RWPE2 (cell line): ENCODE data around the gene ABCA8.
"Not testable (repeated sequence)": the region's sequence is repeated elsewhere in the genome, so short reads cannot be mapped to it uniquely, and the experiment has no call there.

Source experiments
- ATAC-seq: fragments of 200-7000 bp; cut with Tn5 transposase; 3 replicates; pipeline ENCODE4 v1.9.1; 2021; ENCODE audit warnings: low read depth
- DNase-seq: peaks from one replicate; pipeline ENCODE4 v3.0.0-alpha.2; 2020; ENCODE audit warnings: low spot score
- H3K27ac ChIP-seq: fragments of 450-650 bp; 2 replicates; pipeline ENCODE4 v1.5.1; 2017; ENCODE audit warnings: mild to moderate bottlenecking; ENCODE audit not compliant: poor library complexity, severe bottlenecking
- H3K27me3 ChIP-seq: fragments of 250-450 bp; sonication (Bioruptor Pico); 2 replicates; pipeline ENCODE4 v1.5.1; 2021; ENCODE audit warnings: mild to moderate bottlenecking, moderate library complexity; ENCODE audit not compliant: insufficient read depth, poor library complexity, severe bottlenecking
- H3K36me3 ChIP-seq: fragments of 250-450 bp; sonication (Bioruptor Pico); 2 replicates; pipeline ENCODE4 v1.5.1; 2020; ENCODE audit warnings: low read depth, mild to moderate bottlenecking, moderate library complexity
- H3K4me1 ChIP-seq: fragments of 250-450 bp; sonication (Bioruptor Pico); 2 replicates; pipeline ENCODE4 v1.5.1; 2021; ENCODE audit warnings: mild to moderate bottlenecking, moderate library complexity; ENCODE audit not compliant: insufficient read depth, poor library complexity, severe bottlenecking
- H3K4me3 ChIP-seq: fragments of 250-450 bp; sonication (Bioruptor Pico); 2 replicates; pipeline ENCODE4 v1.5.1; 2021; ENCODE audit warnings: mild to moderate bottlenecking, moderate library complexity; ENCODE audit not compliant: severe bottlenecking
- H3K9me3 ChIP-seq: fragments of 250-450 bp; sonication (Bioruptor Pico); 2 replicates; pipeline ENCODE4 v1.5.1; 2021; ENCODE audit warnings: mild to moderate bottlenecking, moderate library complexity; ENCODE audit not compliant: severe bottlenecking
- CTCF ChIP-seq: fragments of 450-650 bp; IDR thresholded peaks from one replicate; pipeline ENCODE4 v1.5.1; 2017; ENCODE audit warnings: mild to moderate bottlenecking, moderate library complexity; ENCODE audit not compliant: poor library complexity, severe bottlenecking

The ABCA8 gene

DNA sequence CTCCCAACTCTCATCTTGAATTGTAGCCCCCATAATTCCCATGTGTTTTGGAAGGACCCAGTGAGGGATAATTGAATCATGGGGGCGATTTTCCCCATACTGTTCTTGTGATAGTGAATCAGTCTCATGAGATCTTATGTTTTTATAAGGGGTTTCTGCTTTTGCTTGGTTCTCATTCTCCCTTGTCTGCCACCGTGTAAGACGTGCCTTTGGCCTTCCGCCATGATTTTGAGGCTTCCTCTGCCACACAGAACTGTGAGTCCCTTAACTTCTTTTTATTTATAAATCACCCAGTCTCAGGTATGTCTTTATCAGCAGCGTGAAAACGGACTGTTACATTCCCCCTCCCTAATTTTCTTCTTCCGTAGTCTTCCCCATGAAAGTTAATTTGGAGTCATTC lies 124.0 kb downstream of the ABCA8 start:
- H3K4me1 ChIP-seq, result peaks cover 5% of the 10 kb centered on the region
- H3K36me3 ChIP-seq, result no peaks in the 10 kb centered on the region
- ATAC-seq, result no peak
- H3K27ac ChIP-seq, result no peak overlapping the region
- DNase-seq, result no peak
- H3K27me3 ChIP-seq, result no peaks in the 10 kb centered on the region
- no peaks in the 10 kb centered on the region for H3K9me3 ChIP-seq
- no peak overlapping the region for H3K4me3 ChIP-seq
- no peak for TF ChIP-seq CTCF

DNA sequence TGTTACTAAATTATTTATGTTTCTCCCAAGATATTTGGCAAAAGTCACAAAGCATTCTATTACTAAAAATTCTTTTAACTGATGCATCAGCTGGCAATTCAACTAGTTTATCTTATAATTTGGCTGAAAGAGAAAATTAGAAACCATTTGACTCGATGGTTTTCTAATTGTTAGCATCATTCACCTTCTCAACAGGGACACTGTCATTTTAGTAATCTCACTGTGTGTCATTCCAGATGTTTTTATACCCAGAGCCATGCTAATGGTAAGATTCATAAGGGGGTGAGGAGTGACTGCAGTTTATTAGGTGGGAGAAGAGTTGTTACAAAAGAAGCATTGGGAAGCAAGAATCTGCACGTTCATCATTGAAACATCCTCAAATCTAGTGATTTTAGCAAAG lies 124.9 kb downstream of the ABCA8 start:
- Histone ChIP-seq H3K4me3 (no peak overlapping the region), H3K27ac (no peak overlapping the region), H3K27me3 (no peaks in the 10 kb centered on the region), H3K9me3 (no peaks in the 10 kb centered on the region), H3K4me1 (peaks cover 5% of the 10 kb centered on the region), H3K36me3 (no peaks in the 10 kb centered on the region)
- ATAC-seq (no peak), DNase-seq (no peak)
- no peak for TF ChIP-seq CTCF

DNA sequence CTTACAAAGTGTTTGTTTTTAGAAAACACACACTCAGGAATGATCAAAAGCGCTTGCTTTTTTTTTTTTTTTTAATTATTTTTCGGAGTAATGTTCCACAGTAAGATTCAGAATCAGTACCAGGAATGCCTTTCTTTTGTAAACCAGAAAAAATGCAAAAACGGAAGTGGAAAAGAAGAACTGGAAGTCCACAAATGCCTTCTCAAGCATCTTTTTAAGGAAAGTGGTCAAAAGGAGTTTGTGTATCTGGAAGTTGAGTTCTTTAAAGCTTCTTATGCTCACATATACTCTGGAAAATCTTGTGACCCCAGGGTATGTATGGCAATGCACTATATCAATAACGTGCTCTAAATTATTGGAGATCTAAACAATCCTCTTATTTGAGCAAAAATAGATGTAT lies 126.0 kb downstream of the ABCA8 start:
- no peaks in the 10 kb centered on the region for H3K9me3 ChIP-seq
- TF ChIP-seq CTCF, result no peak
- no peak for ATAC-seq
- no peak overlapping the region for H3K4me3 ChIP-seq
- no peaks in the 10 kb centered on the region for H3K4me1 ChIP-seq
- no peaks in the 10 kb centered on the region for H3K36me3 ChIP-seq
- H3K27me3 ChIP-seq, result no peaks in the 10 kb centered on the region
- no peak for DNase-seq
- no peak overlapping the region for H3K27ac ChIP-seq

- Histone ChIP-seq H3K4me1 (peaks cover 19% of the 10 kb centered on the region), H3K9me3 (no peaks in the 10 kb centered on the region), H3K27ac (no peak overlapping the region), H3K4me3 (no peak overlapping the region), H3K36me3 (no peaks in the 10 kb centered on the region), H3K27me3 (no peaks in the 10 kb centered on the region)
- TF ChIP-seq CTCF, result no peak
- DNase-seq (no peak), ATAC-seq (no peak)
These were observed 130.5 kb downstream of the ABCA8 start for GRCh38 chr17:68824707-68825106.

DNA sequence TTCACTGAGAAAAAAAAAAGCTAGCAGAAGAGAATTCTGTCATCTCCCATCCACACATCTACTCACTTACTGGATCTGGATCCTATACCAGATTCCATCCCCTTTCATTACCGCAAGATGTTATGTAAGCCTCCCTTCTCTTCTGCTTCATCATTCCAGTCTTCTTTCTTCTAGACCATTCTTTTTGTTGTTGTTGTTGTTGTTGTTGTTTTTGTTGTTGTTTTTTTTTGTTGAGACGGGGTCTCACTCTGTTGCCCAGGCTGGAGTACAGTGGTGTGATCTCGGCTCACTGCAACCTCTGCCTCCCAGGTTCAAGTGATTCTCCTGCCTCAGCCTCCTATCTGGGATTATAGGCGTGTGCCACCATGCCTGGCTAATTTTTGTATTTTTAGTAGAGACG lies 131.0 kb downstream of the ABCA8 start:
- H3K9me3 ChIP-seq, H3K27ac ChIP-seq, ATAC-seq, H3K36me3 ChIP-seq, H3K4me3 ChIP-seq, DNase-seq, H3K27me3 ChIP-seq: not testable (repeated sequence)
- H3K4me1 ChIP-seq, result peaks cover 19% of the 10 kb centered on the region
